GM12891 (cell line): ENCODE measurements around the gene FGGY.

Source experiments
- POLR2A ChIP-seq: IDR thresholded peaks from 2 replicates; pipeline ENCODE4 v1.6.1; 2011; ENCODE audit warnings: low read depth, low read length, control low read depth
- POLR2AphosphoS5 ChIP-seq: IDR thresholded peaks from 2 replicates; pipeline ENCODE4 v1.6.1; 2011; ENCODE audit warnings: low read depth, low read length, control low read depth
- SPI1 ChIP-seq: IDR thresholded peaks from 2 replicates; pipeline ENCODE4 v1.6.1; 2011; ENCODE audit warnings: low read depth, low read length, control low read depth

DNA sequence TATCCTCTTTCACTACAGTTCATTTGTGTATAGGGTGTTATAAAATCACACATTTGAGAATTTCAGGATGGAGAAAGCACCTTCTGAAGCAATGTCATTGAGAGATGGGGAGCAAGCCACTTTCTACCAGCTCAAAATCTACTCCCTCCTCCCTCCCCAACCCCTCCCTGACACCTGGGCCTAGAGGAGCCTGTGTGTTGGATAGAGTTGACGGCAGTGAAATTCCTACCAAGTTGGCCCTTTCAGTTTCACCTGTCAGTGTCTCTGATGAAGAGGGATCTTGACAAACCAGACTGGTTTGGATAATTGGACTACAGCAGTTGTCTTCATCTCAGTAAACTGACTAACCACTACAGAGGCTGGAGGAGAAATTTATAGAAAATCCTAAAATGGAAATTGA, 392.8 kb downstream of the FGGY start:
- no peak for TF ChIP-seq POLR2A
- no peak for TF ChIP-seq SPI1
- no peak for TF ChIP-seq POLR2AphosphoS5
